Head of caudate nucleus (tissue), 42 donors: ENCODE results near the gene KRT4.

ENCODE experiments used
- DNase-seq, 42 donors: peaks; one replicate each; pipeline versions ENCODE4 v3.0.0 to v3.0.0-alpha.2; 2020 to 2021; ENCODE audit warnings: mixed read lengths in 7 of 42
- intact Hi-C: fragments of 100-400 bp; cut with DNase I; formaldehyde crosslinking; loops from one replicate; pipeline ENCODE4 v1.15.0; 2022

Gene KRT4

GRCh38 chr12:52783563-52784316, 30.2 kb downstream of the KRT4 start:
- intact Hi-C loops: no loop called here
- no peak for DNase-seq

- intact Hi-C loops: no loop called here
- no peak for DNase-seq
These were observed 31.4 kb downstream of the KRT4 start for GRCh38 chr12:52782502-52782901.

- intact Hi-C loops: no loop called here
These were observed 32.4 kb downstream of the KRT4 start for GRCh38 chr12:52781399-52782082.

GRCh38 chr12:52779914-52780313, 34.0 kb downstream of the KRT4 start:
- intact Hi-C loops: no loop called here
- no peak for DNase-seq

More at GRCh38 chr12:52781399-52782082, 32.4 kb downstream of the KRT4 start:
- DNase-seq: no peak

GRCh38 chr12:52778833-52779232, 35.1 kb downstream of the KRT4 start:
- no peak for DNase-seq
- intact Hi-C loops: no loop called here

GRCh38 chr12:52777566-52777965, 36.4 kb downstream of the KRT4 start:
- no peak for DNase-seq
- intact Hi-C loops: no loop called here

GRCh38 chr12:52776913-52777395, 37.0 kb downstream of the KRT4 start, which contains the start of gene KRT76:
KRT76 (minus strand) TSS chr12:52777345; CDS start chr12:52777291, 54 bp downstream.
- intact Hi-C loops: no loop called here
- DNase-seq: no peak

GRCh38 chr12:52776435-52776834, 37.5 kb downstream of the KRT4 start:
- no peak for DNase-seq
- intact Hi-C loops: no loop called here

GRCh38 chr12:52774629-52775250, 39.2 kb downstream of the KRT4 start:
- no peak for DNase-seq
- intact Hi-C loops: no loop called here

- DNase-seq: no peak
- intact Hi-C loops: no loop called here
These were observed 41.1 kb downstream of the KRT4 start for GRCh38 chr12:52772772-52773171.

GRCh38 chr12:52772188-52772587, 41.7 kb downstream of the KRT4 start:
- DNase-seq: no peak
- intact Hi-C loops: no loop called here

- no peak for DNase-seq
These were observed 42.4 kb downstream of the KRT4 start for GRCh38 chr12:52771505-52771904.

GRCh38 chr12:52771088-52771487, 42.8 kb downstream of the KRT4 start:
- no peak for DNase-seq
- intact Hi-C loops: no loop called here

More at GRCh38 chr12:52771505-52771904, 42.4 kb downstream of the KRT4 start:
- intact Hi-C loops: no loop called here

- DNase-seq: no peak
- intact Hi-C loops: no loop called here
These were observed 44.0 kb downstream of the KRT4 start for GRCh38 chr12:52769946-52770345.

GRCh38 chr12:52769354-52769753, 44.6 kb downstream of the KRT4 start:
- no peak for DNase-seq
- intact Hi-C loops: no loop called here

GRCh38 chr12:52768479-52769200, 45.3 kb downstream of the KRT4 start:
- intact Hi-C loops: no loop called here
- DNase-seq: no peak

- DNase-seq: no peak
- intact Hi-C loops: no loop called here
These were observed 46.5 kb downstream of the KRT4 start for GRCh38 chr12:52767427-52767826.

- intact Hi-C loops: no loop called here
- no peak for DNase-seq
These were observed 46.9 kb downstream of the KRT4 start for GRCh38 chr12:52767020-52767379.

- intact Hi-C loops: no loop called here
- no peak for DNase-seq
These were observed 47.4 kb downstream of the KRT4 start for GRCh38 chr12:52766351-52767019.
